ENCODE data around the gene FAM83F.
A peak's percentile ranks its signal among the peaks of the same experiment; 100 is the strongest.

Gene FAM83F

DNA sequence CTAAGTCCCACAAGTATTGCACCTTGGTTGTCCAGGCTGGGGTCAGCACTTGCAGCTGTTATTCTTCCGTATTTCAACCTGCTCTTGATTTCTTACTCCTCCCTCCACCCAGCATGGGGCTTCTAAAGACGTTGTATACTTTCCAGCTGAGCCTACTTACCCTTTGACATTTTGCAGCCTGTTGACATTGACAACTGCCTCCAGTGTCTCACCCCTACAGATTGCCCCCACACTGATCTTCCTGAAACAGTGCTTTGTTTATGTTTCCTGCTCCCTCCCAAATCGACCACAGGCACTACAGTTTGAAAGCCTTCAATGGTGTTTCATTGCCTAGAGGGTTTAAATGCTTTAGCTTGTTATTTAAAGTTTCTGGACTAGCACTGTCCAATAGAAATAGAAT is 56.6 kb downstream of the FAM83F start:
- DNase-seq (ENCODE audit: extremely low spot score, insufficient read length, low read depth) (no peak), FAIRE-seq (no peak)

- DNase-seq (ENCODE audit: extremely low spot score, insufficient read length, low read depth) = no peak
- no peak for FAIRE-seq
These were observed 58.7 kb downstream of the FAM83F start for GRCh38 chr22:40053460-40053859.

- FAIRE-seq = no peak
- no peak for DNase-seq (ENCODE audit: extremely low spot score, insufficient read length, low read depth)
These were observed 59.7 kb downstream of the FAM83F start for GRCh38 chr22:40054486-40054885.

GRCh38 chr22:40055143-40055883 is 60.6 kb downstream of the FAM83F start:
- FAIRE-seq = peak; percentile 83
- no peak for DNase-seq (ENCODE audit: extremely low spot score, insufficient read length, low read depth)

DNA sequence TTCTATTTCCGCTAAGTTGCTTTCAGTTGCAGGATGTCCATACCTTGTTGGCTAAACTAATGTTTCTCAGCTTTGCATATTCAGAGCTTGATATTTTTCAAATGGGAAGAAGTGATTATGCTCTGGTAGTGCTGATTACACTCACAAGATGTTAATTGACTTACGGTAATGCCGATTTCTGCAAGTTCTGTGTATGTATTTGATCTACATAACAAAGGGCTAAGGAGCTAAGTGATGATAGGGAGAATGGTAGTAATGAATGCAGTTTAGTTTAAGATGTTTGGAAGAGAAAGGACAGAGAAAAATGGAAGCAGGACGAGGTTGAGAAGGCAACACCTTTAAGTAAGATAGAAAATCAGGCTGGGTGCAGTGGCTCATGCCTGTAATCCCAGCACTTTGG is 61.4 kb downstream of the FAM83F start:
- no peak for FAIRE-seq
- no peak for DNase-seq (ENCODE audit: extremely low spot score, insufficient read length, low read depth)

DNA sequence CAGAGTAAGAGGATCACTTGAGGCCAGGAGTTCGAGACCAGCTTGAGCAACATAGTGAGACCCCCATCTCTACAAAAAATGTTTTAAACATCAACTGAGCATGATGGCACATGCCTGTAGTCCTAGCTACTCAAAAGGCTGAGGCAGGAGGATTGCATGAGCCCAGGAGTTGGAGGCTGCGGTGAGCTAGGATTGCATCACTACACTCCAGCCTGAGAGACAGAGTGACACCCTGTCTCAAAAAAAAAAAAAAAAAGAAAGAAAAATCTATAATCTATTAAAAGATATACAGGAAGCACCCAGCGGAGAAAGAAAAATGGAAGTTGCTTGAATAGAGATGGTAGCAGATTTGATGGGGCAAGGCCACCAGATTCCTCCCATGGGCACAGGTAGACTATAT is 61.8 kb downstream of the FAM83F start:
- DNase-seq (ENCODE audit: extremely low spot score, insufficient read length, low read depth) = no peak

DNA sequence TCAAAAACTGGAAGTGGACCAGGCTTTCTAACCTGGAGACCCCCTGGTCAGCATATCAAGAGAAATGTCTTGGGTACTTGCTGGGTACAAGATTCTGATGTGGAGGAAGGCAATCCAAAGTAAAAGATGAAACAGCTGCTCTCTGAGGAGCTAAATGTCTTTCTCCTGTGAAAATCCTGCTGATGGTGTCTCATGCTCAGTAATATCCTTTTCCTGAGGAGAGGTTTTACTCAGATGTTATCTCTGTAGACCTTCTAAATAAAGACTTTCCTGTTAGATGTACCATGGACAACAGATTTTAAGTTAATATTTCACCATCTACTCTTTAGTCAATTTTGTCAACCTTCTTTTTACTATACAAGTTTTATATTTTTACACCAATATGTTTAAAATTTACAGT is 62.9 kb downstream of the FAM83F start:
- no peak for FAIRE-seq
- no peak for DNase-seq (ENCODE audit: extremely low spot score, insufficient read length, low read depth)

More for the DNA sequence above, 61.8 kb downstream of the FAM83F start:
- peak; percentile 5 for FAIRE-seq

DNA sequence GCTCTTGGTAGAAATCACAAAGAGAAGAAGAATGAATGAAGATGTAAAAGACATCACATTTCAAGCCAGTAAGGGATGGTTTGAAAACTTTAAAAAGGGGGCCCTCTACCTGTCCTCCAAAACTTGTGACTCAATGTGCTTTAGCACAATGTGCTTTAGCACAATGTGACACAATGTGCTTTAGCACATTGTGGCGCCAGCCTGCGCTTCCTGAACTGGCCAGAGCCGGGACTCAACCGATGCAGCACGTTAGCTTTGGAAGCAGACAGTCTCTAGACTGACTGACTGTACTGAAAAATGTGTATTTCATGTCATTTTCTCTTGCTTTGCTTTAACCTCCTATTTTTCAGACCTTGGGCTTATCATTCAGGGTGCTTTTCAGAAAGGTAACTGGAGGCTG is 63.5 kb downstream of the FAM83F start:
- FAIRE-seq (no peak), DNase-seq (ENCODE audit: extremely low spot score, insufficient read length, low read depth) (no peak)

GRCh38 chr22:40065981-40066380 is 71.2 kb downstream of the FAM83F start:
- DNase-seq (ENCODE audit: extremely low spot score, insufficient read length, low read depth) (no peak), FAIRE-seq (no peak)

- no peak for DNase-seq (ENCODE audit: extremely low spot score, insufficient read length, low read depth)
- FAIRE-seq = no peak
These were observed 72.9 kb downstream of the FAM83F start for GRCh38 chr22:40067639-40068038.

DNA sequence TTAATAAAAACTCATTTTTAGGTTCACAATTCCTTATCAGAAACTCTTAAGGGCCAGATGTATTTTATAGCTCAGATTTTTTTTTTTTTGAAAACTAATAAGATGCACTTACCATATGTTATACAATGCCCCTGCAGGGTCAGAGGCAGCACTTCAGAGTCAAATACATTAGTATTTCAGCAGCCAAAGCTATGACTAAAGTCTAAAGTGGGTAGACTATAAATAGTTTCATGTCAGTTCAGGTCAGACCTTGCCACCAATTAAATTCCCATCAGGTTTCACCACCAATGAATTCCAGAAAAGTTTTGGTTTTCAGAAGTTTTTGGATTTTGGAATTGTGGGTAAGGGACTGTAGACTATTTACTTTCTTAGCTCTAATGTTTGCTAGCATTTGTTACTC is 75.9 kb downstream of the FAM83F start:
- DNase-seq (ENCODE audit: extremely low spot score, insufficient read length, low read depth) (no peak), FAIRE-seq (no peak)

GRCh38 chr22:40071720-40072119 is 77.0 kb downstream of the FAM83F start:
- DNase-seq (ENCODE audit: extremely low spot score, insufficient read length, low read depth) (no peak), FAIRE-seq (no peak)

- FAIRE-seq (no peak), DNase-seq (ENCODE audit: extremely low spot score, insufficient read length, low read depth) (no peak)
These were observed 82.2 kb downstream of the FAM83F start for GRCh38 chr22:40076702-40077645.

GRCh38 chr22:40077646-40078016 is 82.9 kb downstream of the FAM83F start:
- FAIRE-seq (no peak), DNase-seq (ENCODE audit: extremely low spot score, insufficient read length, low read depth) (no peak)

- DNase-seq (ENCODE audit: extremely low spot score, insufficient read length, low read depth) = no peak
- FAIRE-seq = no peak
These were observed 86.9 kb downstream of the FAM83F start for GRCh38 chr22:40081662-40082061.

DNA sequence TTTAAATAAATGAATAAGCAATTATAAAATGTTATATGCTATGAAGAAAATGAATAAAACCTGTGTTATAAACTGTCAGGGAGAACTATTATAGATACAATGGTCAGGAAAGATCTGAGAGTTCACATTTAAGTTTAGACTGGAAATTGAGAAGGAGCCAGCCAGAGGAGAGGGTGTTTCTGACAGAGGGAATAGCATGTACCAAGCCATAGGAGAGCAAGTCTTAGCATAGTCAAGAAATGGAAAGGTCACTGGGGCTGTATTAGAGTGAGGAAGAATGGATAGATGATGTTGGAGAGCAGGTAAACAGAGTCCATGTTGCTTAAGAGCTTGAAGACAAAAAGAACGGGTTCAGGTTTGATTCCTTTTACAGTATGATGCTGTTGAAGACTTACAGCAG is 87.4 kb downstream of the FAM83F start:
- no peak for FAIRE-seq
- DNase-seq (ENCODE audit: extremely low spot score, insufficient read length, low read depth) = no peak

- no peak for DNase-seq (ENCODE audit: extremely low spot score, insufficient read length, low read depth)
- FAIRE-seq = no peak
These were observed 89.0 kb downstream of the FAM83F start for GRCh38 chr22:40083794-40084193.

GRCh38 chr22:40084246-40084645 is 89.5 kb downstream of the FAM83F start:
- DNase-seq (ENCODE audit: extremely low spot score, insufficient read length, low read depth) (no peak), FAIRE-seq (no peak)

GRCh38 chr22:40088818-40089217 is 94.1 kb downstream of the FAM83F start:
- no peak for FAIRE-seq
- no peak for DNase-seq (ENCODE audit: extremely low spot score, insufficient read length, low read depth)
